Breast epithelium (tissue), 4 donors: ENCODE measurements around the gene EEF1A2. TPM values are rescaled to one million over a fixed set of nuclear protein-coding genes. Genes with fewer than 3 reads are reported as not detected.

Experiments
- DNase-seq, 2 donors: peaks; one replicate each; pipeline ENCODE4 v3.0.0-alpha.2; 2019; ENCODE audit warnings: low spot score in 2 of 2
- H3K27ac ChIP-seq, 2 donors: fragments of 200-600 bp; sonication (generic) in 1 of 2; one replicate each; pipeline ENCODE4 v1.5.1; 2016 to 2019; ENCODE audit warnings: mild to moderate bottlenecking in 1 of 2
- H3K27me3 ChIP-seq, 2 donors: fragments of 200-600 bp; sonication (generic) in 1 of 2; one replicate each; pipeline versions ENCODE4 v1.5.1 to v1.6.0; 2017 to 2019; ENCODE audit warnings: control low read depth in 1 of 2, mild to moderate bottlenecking in 1 of 2
- H3K36me3 ChIP-seq: fragments of 200-600 bp; one replicate; pipeline ENCODE4 v1.5.1; 2019
- H3K4me1 ChIP-seq, 2 donors: fragments of 200-600 bp; sonication (generic); one replicate each; pipeline ENCODE4 v1.5.1; 2016 to 2019; ENCODE audit warnings: control low read depth in 1 of 2
- H3K4me3 ChIP-seq, 3 donors: fragments of 200-600 bp; sonication (generic); 1 replicate in 2 of 3; 2 replicates in 1 of 3; pipeline ENCODE4 v1.5.1; 2016 to 2019; ENCODE audit warnings: mild to moderate bottlenecking in 3 of 3, moderate library complexity in 2 of 3
- H3K9me3 ChIP-seq, 2 donors: fragments of 200-600 bp; sonication (generic) in 1 of 2; one replicate each; pipeline ENCODE4 v1.5.1; 2016 to 2019; ENCODE audit warnings: control low read depth in 1 of 2
- POLR2A ChIP-seq: fragments of 450-650 bp; IDR thresholded peaks from one replicate; pipeline ENCODE4 v1.6.1; 2016; ENCODE audit warnings: antibody characterized with exemption, mild to moderate bottlenecking, moderate library complexity
- POLR2AphosphoS5 ChIP-seq, 3 donors: sonication (generic); formaldehyde crosslinking; IDR thresholded peaks; one replicate each; pipeline ENCODE4 v1.6.1; 2017; ENCODE audit warnings: antibody characterized with exemption in 3 of 3
- intact Hi-C: fragments of 100-400 bp; cut with DNase I; formaldehyde crosslinking; loops from one replicate; pipeline ENCODE4 v1.15.1; 2023; ENCODE audit warnings: low total_unique reads
- total RNA-seq, 3 donors: library from RNA; depleted of rRNA; stranded (reverse); fragments of >200 nt; gene quantifications; one replicate each; pipeline ENCODE4 v1.1.0, GENCODE V29; 2016
- TF ChIP-seq, protein P1 (sequence below), 3 donors: fragments of 450-650 bp; IDR thresholded peaks; one replicate each; pipeline ENCODE4 v1.5.1; 2016 to 2017; ENCODE audit warnings: antibody characterized with exemption in 3 of 3, mild to moderate bottlenecking in 3 of 3, moderate library complexity in 3 of 3

The EEF1A2 gene
- total RNA-seq, 3 donors from 2014 or later: 0.48 to 20.6 (median 4.8) TPM

DNA sequence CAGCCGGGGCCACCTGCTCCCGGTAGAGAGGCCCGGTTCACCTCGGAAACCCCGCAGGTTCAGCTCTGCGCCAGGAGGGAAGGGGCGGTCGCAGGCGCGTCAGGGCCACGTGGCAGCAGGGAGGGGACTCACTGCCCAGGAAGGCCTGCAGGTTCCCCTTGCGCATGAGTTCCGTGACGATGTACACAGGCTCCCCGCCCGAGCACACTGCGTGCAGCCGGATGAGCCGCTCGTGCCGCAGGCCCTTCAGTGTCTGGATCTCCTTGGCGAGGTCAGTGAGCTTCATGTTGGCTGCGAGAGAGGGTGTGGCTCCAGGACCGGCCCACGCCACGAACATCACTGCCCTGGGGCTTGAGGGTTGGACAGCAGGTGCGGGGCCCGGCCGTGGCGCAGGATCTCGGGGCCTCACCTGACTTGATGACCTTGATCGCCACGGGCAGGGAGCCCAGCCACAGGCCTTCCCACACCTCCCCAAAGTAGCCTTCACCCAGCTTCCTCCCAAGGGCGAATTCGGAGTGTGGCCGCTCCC, 43.2 kb upstream of the EEF1A2 start:
- intact Hi-C loops: no loop called here
- DNase-seq: peak; percentile 71 to 75
- Histone ChIP-seq H3K36me3 (no peaks in the 10 kb centered on the region), H3K4me1 (peaks cover 5 to 7% of the 10 kb centered on the region in 2 donors), H3K9me3 (no peaks in the 10 kb centered on the region), H3K27me3 (peaks cover 0 to 7% of the 10 kb centered on the region in 2 donors), H3K27ac (peak overlapping the region; percentile 61 to 68), H3K4me3 (peak overlapping the region in 2 of 3 donors; percentile 35 to 57)
- TF ChIP-seq POLR2A (no peak), POLR2AphosphoS5 (IDR thresholded peaks at IDR 0.05) (peak in 1 of 3 donors; percentile 38)
- TF ChIP-seq, protein P1, sequence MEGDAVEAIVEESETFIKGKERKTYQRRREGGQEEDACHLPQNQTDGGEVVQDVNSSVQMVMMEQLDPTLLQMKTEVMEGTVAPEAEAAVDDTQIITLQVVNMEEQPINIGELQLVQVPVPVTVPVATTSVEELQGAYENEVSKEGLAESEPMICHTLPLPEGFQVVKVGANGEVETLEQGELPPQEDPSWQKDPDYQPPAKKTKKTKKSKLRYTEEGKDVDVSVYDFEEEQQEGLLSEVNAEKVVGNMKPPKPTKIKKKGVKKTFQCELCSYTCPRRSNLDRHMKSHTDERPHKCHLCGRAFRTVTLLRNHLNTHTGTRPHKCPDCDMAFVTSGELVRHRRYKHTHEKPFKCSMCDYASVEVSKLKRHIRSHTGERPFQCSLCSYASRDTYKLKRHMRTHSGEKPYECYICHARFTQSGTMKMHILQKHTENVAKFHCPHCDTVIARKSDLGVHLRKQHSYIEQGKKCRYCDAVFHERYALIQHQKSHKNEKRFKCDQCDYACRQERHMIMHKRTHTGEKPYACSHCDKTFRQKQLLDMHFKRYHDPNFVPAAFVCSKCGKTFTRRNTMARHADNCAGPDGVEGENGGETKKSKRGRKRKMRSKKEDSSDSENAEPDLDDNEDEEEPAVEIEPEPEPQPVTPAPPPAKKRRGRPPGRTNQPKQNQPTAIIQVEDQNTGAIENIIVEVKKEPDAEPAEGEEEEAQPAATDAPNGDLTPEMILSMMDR (IDR thresholded peaks at IDR 0.05): no peak

DNA sequence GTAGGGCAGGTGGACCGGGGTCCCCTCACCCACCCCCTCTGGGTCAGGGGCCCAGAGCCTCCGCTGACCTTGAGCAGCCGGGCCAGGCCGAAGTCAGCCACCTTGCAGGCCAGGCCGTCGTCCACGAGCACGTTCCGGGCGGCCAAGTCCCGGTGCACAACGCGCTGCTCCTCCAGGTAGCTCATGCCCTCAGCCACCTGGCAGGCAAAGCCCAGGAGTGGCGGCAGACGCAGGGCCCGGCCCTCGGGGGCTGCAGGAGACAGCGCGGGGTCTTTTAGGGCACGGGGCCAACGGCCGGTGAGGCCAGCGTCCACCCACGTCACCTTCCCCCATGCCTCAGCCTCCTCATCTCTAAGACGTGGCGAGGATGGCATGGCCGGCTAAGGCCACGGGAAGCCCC, 42.5 kb upstream of the EEF1A2 start:
- Histone ChIP-seq H3K27ac (peak overlapping the region; percentile 61 to 68), H3K9me3 (no peaks in the 10 kb centered on the region), H3K4me1 (peaks cover 7 to 10% of the 10 kb centered on the region in 2 donors), H3K36me3 (no peaks in the 10 kb centered on the region), H3K27me3 (peaks cover 0 to 6% of the 10 kb centered on the region in 2 donors), H3K4me3 (peak overlapping the region in 2 of 3 donors; percentile 35 to 57)
- intact Hi-C loops: no loop called here
- no peak for TF ChIP-seq POLR2AphosphoS5 (IDR thresholded peaks at IDR 0.05)
- no peak for TF ChIP-seq POLR2A
- TF ChIP-seq, protein P1 (IDR thresholded peaks at IDR 0.05): no peak
- no peak for DNase-seq

DNA sequence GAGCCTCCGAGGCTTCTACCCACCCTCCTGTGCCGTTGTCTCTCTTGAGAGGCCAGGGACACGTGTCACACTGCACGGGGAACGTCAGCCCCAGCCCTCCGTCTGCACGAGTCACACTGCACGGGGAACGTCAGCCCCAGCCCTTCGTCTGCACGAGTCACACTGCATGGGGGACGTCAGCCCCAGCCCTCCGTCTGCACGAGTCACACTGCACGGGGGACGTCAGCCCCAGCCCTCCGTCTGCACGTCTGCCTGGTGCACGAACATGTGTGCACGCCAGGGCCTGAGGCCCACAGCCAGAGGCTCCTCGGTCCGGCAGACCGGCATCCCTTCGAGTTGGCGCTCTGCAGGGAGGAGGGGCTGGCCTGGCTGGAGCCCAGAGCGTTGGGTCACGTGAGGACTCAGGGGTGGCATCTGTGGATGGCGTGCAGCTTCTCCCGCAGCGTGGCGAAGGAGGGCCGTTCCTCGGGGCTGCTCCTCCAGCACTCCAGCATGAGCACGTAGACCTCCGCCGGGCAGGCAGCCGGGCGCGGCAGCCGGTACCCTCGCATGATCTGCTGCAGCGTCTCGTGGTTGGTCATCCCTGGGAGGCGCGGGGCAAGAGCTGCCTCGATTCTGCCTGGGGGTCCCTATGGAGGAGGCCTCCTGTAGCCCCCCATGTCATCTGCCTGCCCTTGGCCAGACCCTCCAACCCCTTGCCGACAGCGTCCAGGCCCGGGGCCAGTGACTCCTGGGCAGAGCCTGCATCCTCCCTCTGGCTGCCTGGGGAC, 41.7 kb upstream of the EEF1A2 start:
- DNase-seq: no peak
- intact Hi-C loops: no loop called here

DNA sequence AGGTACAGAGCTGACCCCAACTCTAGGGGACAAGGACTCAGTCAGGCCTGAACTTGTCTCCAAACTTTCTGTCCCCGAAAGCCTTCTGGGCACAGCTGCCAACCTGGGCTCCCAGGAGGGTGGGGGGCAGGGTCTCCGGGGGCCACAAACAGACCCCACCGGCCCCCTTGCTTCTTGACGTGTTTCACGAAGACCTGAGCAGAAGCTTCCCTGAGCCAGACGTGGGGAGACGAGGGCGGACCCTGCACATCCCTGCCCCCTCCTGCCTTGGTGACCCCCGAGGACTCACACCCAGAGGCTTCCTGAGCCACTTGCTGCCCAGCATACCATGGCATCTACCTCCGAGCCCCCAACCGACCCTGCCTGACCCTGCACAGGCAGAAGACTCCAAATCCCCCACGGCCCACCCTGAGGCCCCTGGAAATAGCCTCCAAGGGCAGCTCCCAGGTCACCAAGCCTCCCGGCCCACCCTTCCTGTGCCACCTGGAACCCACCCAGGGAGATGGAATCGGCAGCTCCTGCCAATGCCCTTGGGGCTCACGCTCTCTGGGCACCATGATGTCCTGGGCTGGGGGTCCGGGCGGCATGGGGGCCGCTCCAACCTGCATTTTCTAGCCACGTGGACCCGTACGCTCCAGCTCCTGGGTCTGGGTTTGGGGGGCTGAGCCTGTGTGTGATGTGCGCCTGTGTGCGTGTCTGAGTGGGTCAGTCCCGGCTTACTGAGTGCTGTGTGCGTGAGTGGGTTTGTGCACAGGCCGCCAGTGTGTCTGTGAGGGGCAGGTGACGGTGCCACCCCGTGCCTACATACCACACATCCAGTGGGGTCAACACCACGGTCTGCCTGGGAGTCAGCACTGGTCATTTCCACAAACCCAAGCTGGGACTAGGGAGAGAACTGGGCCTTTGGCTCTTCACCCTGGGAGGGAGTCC, 40.8 kb upstream of the EEF1A2 start:
- no peaks in the 10 kb centered on the region for H3K9me3 ChIP-seq
- H3K4me3 ChIP-seq: no peak overlapping the region
- intact Hi-C loops: loop anchor here (5.0 to 10.0 kb wide), 2 partner anchors 95 to 433 kb away; no protein-coding TSS in a partner anchor

More for the DNA sequence above, 41.7 kb upstream of the EEF1A2 start:
- H3K27ac ChIP-seq: no peak overlapping the region
- H3K27me3 ChIP-seq: no peaks in the 10 kb centered on the region
- TF ChIP-seq POLR2A (no peak), POLR2AphosphoS5 (IDR thresholded peaks at IDR 0.05) (no peak)
- TF ChIP-seq, protein P1 (IDR thresholded peaks at IDR 0.05): no peak
- H3K4me3 ChIP-seq: no peak overlapping the region
- H3K36me3 ChIP-seq: no peaks in the 10 kb centered on the region
- H3K4me1 ChIP-seq: peaks cover 7 to 10% of the 10 kb centered on the region in 2 donors
- H3K9me3 ChIP-seq: no peaks in the 10 kb centered on the region

More for the DNA sequence above, 40.8 kb upstream of the EEF1A2 start:
- no peak for DNase-seq
- Histone ChIP-seq H3K27me3 (peaks cover 2 to 3% of the 10 kb centered on the region in 2 donors), H3K36me3 (no peaks in the 10 kb centered on the region), H3K4me1 (peaks cover 9 to 10% of the 10 kb centered on the region in 2 donors), H3K27ac (peak overlapping the region in 1 of 2 donors; percentile 85)
- TF ChIP-seq POLR2AphosphoS5 (IDR thresholded peaks at IDR 0.05): no peak
- TF ChIP-seq, protein P1 (IDR thresholded peaks at IDR 0.05): no peak
- TF ChIP-seq POLR2A: no peak
